ENCODE data around the gene SFT2D3.

Gene SFT2D3

DNA sequence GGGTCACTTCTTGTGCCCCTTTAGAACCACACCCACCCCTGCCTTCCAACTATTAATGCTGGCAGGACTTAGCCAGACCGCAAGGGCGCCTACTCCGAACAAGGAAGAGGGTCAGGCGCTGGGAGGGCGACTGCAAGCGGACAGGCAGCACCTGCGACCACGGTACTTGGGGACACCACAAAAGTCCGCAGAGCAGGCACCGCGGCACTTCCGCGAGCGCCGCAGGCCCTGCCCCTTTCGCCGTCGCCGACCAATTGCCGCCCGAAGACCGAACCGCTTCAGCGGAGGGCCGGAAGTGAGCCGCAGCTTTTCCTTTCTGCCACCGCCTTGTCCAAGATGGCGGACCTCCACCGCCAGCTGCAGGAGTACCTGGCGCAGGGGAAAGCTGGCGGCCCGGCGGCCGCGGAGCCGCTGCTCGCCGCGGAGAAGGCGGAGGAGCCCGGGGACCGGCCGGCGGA, at the start of gene SFT2D3:
SFT2D3 (plus strand) TSS at position 305 of the 458 bp plus-strand sequence; CDS start at position 337, 32 bp downstream.
- peak; percentile 91 for DNase-seq

DNA sequence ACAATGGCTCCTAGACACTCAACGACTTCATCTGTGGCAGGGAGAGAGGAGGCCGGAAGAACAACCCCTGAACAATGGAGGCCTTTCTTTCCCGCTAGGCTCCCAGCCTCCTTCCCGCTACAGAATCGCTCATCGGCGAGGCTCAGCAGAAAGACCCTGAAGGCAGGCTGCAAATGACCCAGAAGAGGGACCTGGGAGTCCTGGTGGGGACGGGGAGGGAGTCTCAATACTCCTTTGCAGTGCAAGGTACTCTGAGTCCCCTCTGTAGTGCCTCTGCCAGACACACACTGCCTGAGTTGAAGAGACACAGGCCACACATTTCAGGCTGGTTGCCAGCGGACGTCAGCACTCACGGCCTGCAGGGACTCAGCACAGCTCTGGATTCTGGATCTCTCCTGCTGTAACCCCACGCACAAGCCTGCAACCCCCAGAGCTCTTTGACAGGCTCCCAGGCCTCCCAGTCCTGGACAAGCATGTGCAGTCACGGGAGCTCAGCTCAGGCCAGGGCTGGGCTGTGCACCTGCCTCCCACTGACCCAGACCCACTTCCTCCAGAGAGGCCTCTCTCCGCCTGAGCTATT, 49.2 kb upstream of the SFT2D3 start:
- DNase-seq, result no peak

- DNase-seq, result no peak
These were observed 48.4 kb upstream of the SFT2D3 start for GRCh38 chr2:127652786-127653357.

- DNase-seq, result no peak
These were observed 47.7 kb upstream of the SFT2D3 start for GRCh38 chr2:127653421-127654083.

GRCh38 chr2:127654084-127654837, 47.0 kb upstream of the SFT2D3 start:
- DNase-seq, result no peak

- no peak for DNase-seq
These were observed 46.5 kb upstream of the SFT2D3 start for GRCh38 chr2:127654838-127655175.

DNA sequence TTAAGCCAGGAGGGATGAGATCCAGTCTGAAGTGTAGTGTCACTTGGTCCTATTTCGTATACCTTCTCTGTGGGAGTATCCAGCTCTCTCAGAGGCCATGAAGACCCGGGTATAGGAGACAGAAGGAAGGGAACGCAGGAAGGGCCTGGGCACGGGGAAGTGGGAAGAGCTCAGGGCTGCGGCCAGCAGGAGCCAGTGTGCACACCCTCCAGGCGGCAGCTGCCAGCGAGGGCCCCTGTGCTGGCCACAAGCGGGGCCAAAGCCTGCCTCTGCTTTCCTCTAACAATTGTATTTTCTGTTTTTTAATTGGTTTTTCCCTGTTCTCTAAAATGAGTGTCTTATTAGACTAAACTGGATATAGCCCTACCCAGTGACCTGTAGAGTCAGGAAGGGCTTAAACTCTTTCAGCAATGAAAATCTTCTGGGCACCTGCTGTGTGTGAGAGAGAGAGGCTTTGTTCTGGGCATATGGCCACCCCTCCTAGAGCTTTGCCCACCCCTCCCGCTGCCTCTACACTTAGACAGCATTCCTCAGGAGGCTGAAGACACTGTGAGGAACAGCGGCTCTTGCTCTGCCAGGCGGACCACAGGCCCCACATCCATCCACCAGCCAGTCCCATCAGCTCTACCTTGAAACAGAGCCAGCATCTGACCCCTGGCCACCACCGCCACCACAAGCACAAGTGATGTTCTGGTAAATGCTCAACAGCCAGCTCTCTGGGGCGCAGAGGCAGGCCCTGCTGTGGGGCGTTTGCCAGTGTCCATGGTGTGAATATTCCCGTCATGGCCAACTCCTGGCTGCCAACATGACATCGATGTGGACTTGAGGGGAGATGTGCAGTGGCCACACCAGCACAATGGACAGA, 45.9 kb upstream of the SFT2D3 start:
- no peak for DNase-seq

GRCh38 chr2:127656569-127657231, 44.6 kb upstream of the SFT2D3 start:
- DNase-seq, result no peak

GRCh38 chr2:127657232-127657595, 44.1 kb upstream of the SFT2D3 start:
- DNase-seq, result no peak

DNA sequence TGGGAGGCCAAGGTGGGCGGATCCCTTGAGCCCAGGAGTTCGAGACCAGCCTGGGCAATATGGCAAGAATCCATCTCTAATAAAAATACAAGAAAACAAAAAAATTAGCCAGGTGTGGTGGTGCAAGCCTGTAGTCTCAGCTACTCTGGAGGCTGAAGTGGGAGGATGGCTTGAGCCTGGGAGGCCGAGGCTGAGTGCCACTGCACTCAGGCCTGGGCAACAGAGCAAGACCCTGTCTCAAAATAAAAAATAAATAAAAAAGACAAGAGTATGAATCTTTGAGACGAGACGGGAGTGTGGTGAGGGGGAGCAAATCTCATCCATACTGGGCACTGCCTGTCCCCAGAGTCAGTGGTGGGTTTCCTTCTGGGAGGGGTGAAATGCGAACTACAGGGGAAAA, 43.2 kb upstream of the SFT2D3 start:
- DNase-seq, result no peak

DNA sequence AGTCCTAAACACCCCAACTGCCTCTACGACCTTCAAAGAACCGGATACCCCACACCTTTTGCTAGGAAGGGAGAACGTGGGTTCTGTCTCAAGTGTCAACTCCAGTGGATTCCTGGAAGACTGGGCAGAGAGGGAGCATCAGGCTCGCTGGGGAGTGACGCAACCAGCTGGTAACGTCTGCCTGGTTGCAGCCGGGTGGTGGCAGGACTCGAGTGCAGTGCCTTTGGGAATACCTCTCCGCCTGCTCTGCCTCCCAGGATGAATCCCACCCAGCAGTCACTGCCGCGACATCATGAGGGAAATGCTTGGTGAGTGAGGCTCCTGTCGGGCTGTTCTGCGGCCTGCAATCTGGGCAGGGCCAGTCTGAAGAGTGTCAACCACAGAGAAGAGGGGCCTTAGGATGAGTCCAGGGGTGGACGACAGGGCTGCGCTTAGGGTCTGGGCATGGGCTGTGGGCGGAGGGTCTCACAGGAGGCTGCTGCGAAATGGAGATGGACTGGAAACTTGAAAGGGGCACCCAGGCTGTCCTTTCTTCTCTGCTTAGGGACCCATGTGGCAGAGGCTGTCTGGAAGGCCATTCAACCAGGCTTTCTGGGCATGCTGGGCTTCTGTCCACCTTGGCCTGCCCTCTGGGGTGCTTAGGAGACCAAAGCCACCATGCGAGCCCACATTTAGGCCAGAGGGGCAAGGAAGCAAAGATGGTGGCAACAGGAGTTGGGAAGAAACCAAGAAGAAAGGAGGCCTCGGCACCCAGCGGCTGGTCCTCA, 42.5 kb upstream of the SFT2D3 start:
- DNase-seq, result no peak

DNA sequence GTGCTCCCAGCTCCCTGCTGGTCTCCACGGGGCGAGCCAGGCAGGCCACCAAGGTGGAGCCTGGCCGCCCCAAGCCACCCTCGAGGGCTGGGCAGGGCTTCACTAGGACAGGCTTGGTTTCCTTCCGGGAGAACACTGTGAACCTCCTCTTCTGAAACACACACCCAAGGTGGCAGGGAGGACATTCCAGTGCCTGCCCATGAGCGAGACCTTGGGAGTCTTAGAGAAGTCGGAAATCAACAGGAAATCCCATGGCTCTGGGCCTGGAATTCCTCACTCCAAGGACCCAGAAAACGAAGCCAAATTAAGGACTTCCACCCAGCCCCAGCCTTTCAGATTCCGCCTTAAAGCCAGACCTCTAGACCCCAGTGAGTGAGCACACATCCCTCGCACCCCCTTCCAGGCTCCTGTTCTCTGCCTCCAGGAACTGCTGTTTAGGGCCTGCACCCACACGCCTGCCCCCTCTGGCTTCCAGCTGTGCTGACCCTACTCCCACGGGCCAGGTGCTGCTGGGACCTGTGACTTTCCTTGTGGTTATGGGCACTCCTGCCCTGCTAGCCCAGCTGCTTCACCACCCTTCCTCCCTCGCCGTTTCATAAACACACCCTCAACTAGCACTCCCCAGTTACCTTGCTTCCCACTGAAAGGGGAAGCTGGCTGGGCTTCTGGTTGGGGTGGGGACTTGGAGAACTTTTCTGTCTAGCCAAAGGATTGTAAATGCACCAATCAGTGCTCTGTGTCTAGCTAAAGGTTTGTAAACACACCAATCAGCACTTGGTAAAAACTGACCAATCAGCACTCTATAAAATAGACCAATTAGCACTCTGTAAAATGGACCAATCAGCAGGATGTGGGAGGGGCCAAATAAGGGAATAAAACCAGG, 41.6 kb upstream of the SFT2D3 start:
- DNase-seq, result no peak

- no peak for DNase-seq
These were observed 41.1 kb upstream of the SFT2D3 start for GRCh38 chr2:127660291-127660578.

DNA sequence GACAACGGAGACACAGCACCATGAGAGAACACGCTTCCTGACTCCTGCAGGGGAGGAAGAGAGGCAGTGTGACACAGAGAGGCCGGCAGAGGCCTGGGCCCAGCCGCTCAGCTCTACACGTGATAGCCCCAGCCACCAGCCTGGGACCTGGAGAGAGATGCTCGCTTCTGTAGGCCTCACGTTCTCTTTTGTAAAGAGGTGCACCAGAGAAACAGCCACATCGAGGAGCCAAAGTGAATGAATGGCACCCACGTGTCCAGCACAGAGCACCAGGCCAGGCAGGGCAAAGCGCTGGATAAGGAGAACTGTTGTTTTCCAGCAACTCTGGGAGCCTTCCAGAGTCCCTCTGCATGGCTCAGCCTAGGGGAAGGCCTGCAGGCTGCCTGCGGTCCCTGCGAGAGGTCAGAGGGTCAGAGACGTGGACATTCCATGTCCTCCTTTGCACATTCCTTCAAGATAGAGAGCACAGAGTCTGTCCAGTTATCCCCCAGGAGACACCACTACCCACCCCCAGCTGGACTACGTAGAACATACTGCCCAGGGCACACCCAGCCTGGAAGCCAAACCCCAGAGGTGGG, 40.1 kb upstream of the SFT2D3 start:
- no peak for DNase-seq

GRCh38 chr2:127661949-127662510, 39.3 kb upstream of the SFT2D3 start:
- no peak for DNase-seq

- no peak for DNase-seq
These were observed 38.2 kb upstream of the SFT2D3 start for GRCh38 chr2:127662937-127663565.

- DNase-seq, result no peak
These were observed 37.7 kb upstream of the SFT2D3 start for GRCh38 chr2:127663566-127664064.

GRCh38 chr2:127664065-127664894, 37.0 kb upstream of the SFT2D3 start:
- no peak for DNase-seq

Measured in CD4-positive, alpha-beta T cell treated with Interleukin-4 for 4 hours (primary cell).